Smooth muscle cell (in vitro differentiated cells): ENCODE results near the gene NAIF1. TPM values are rescaled to one million over a fixed set of nuclear protein-coding genes. Genes with fewer than 3 reads are reported as not detected.

Experiments used
- DNase-seq: peaks from one replicate; lab custom pipeline; 2025; ENCODE audit not compliant: unreplicated experiment; lab: John Stamatoyannopoulos, UW
- H2AFZ ChIP-seq: fragments of 200-600 bp; sonication (generic); 2 replicates; pipeline ENCODE4 v1.6.0; 2016; ENCODE audit warnings: antibody characterized with exemption, low read depth, mild to moderate bottlenecking
- H3F3A ChIP-seq: fragments of 200-600 bp; sonication (generic); 2 replicates; pipeline ENCODE4 v1.6.0; 2017; ENCODE audit warnings: antibody characterized with exemption, low read depth
- H3K27ac ChIP-seq: fragments of 200-600 bp; sonication (generic); 2 replicates; pipeline ENCODE4 v1.5.1; 2016; ENCODE audit warnings: low read depth, mild to moderate bottlenecking
- H3K27me3 ChIP-seq: fragments of 200-600 bp; sonication (generic); 2 replicates; pipeline ENCODE4 v1.6.1; 2016; ENCODE audit warnings: low read depth, mild to moderate bottlenecking
- H3K36me3 ChIP-seq: fragments of 200-600 bp; sonication (generic); 2 replicates; pipeline ENCODE4 v1.5.1; 2016; ENCODE audit warnings: low read depth
- H3K4me1 ChIP-seq: fragments of 200-600 bp; sonication (generic); 2 replicates; pipeline ENCODE4 v1.5.1; 2016; ENCODE audit warnings: low read depth
- H3K4me2 ChIP-seq: fragments of 200-600 bp; sonication (generic); 2 replicates; pipeline ENCODE4 v1.6.0; 2016; ENCODE audit warnings: mild to moderate bottlenecking
- H3K4me3 ChIP-seq: fragments of 200-600 bp; sonication (generic); 2 replicates; pipeline ENCODE4 v1.5.1; 2016; ENCODE audit warnings: mild to moderate bottlenecking
- H3K79me2 ChIP-seq: fragments of 200-600 bp; sonication (generic); 2 replicates; pipeline ENCODE4 v1.6.0; 2016; ENCODE audit warnings: low read depth, mild to moderate bottlenecking
- H3K9ac ChIP-seq: fragments of 200-600 bp; sonication (generic); 2 replicates; pipeline ENCODE4 v1.6.0; 2016; ENCODE audit warnings: low read depth
- H3K9me3 ChIP-seq: fragments of 200-600 bp; sonication (generic); replicated peaks from 2 replicates; pipeline ENCODE4 v1.5.1; 2016; ENCODE audit warnings: low read depth
- H4K20me1 ChIP-seq: fragments of 200-600 bp; sonication (generic); 2 replicates; pipeline ENCODE4 v1.6.0; 2016; ENCODE audit warnings: low read depth
- CTCF ChIP-seq: fragments of 200-600 bp; sonication (generic); IDR thresholded peaks from 2 replicates; pipeline ENCODE4 v1.5.1; 2017; ENCODE audit warnings: borderline replicate concordance, mild to moderate bottlenecking, antibody characterized with exemption; ENCODE audit not compliant: insufficient read depth, poor library complexity, severe bottlenecking
- WGBS: methylation state at CpG from one replicate; pipeline ENCODE4 v1.1.7; 2016; ENCODE audit warnings: low lambda C conversion rate; 5-methylcytosine and 5-hydroxymethylcytosine counted together
- polyA plus RNA-seq: library from polyadenylated mRNA; unstranded; fragments of >200 nt; fragmentation: Nextera tagmentation; extraction: Ambion mirVana; gene quantifications from 2 replicates; pipeline ENCODE4 v1.2.1, GENCODE V29; 2016
- total RNA-seq: library from RNA; depleted of rRNA; stranded (reverse); fragments of >200 nt; gene quantifications from 2 replicates; pipeline ENCODE4 v1.2.3, GENCODE V29; 2014

The NAIF1 gene
- total and polyA plus RNA-seq, 2 experiments from 2014 or later: 3.8 to 6.7 TPM

- H2AFZ ChIP-seq: no peak overlapping the region
- H3K27ac ChIP-seq: no peak overlapping the region
- no peak for DNase-seq
- H4K20me1 ChIP-seq: peaks cover 15% of the 10 kb centered on the region
- no peak overlapping the region for H3K9ac ChIP-seq
- no peak overlapping the region for H3K4me2 ChIP-seq
- H3K4me1 ChIP-seq: peaks cover 14% of the 10 kb centered on the region
- no peak for TF ChIP-seq CTCF
- WGBS: 85% methylated on average over 8 of the region's 8 CpGs
- no peaks in the 10 kb centered on the region for H3K36me3 ChIP-seq
- H3K9me3 ChIP-seq: no peaks in the 10 kb centered on the region
- peaks cover 12% of the 10 kb centered on the region for H3F3A ChIP-seq
- H3K27me3 ChIP-seq: no peaks in the 10 kb centered on the region
- no peak overlapping the region for H3K4me3 ChIP-seq
- peaks cover 20% of the 10 kb centered on the region for H3K79me2 ChIP-seq
These were observed 36.5 kb upstream of the NAIF1 start for GRCh38 chr9:128103589-128103962.

- no peak overlapping the region for H3K4me3 ChIP-seq
- no peak overlapping the region for H3K27ac ChIP-seq
- TF ChIP-seq CTCF: no peak
- no peaks in the 10 kb centered on the region for H3K36me3 ChIP-seq
- no peak overlapping the region for H3K9ac ChIP-seq
- 95% methylated on average over 23 of the region's 23 CpGs for WGBS
- no peaks in the 10 kb centered on the region for H3K9me3 ChIP-seq
- H3K27me3 ChIP-seq: no peaks in the 10 kb centered on the region
- peaks cover 12% of the 10 kb centered on the region for H3F3A ChIP-seq
- H3K79me2 ChIP-seq: peaks cover 20% of the 10 kb centered on the region
- no peak for DNase-seq
- H3K4me1 ChIP-seq: peaks cover 14% of the 10 kb centered on the region
- H3K4me2 ChIP-seq: no peak overlapping the region
- no peak overlapping the region for H2AFZ ChIP-seq
- H4K20me1 ChIP-seq: peaks cover 15% of the 10 kb centered on the region
These were observed 35.9 kb upstream of the NAIF1 start for GRCh38 chr9:128102861-128103588.

GRCh38 chr9:128102196-128102595 is 35.1 kb upstream of the NAIF1 start:
- 93% methylated on average over 11 of the region's 13 CpGs for WGBS
- Histone ChIP-seq H3K27me3 (no peaks in the 10 kb centered on the region), H3K27ac (no peak overlapping the region), H2AFZ (no peak overlapping the region), H3K9ac (no peak overlapping the region), H3K4me1 (peaks cover 20% of the 10 kb centered on the region), H3K4me2 (no peak overlapping the region), H3K9me3 (no peaks in the 10 kb centered on the region), H3K36me3 (no peaks in the 10 kb centered on the region), H3K79me2 (peaks cover 20% of the 10 kb centered on the region), H3K4me3 (no peak overlapping the region), H4K20me1 (peaks cover 15% of the 10 kb centered on the region), H3F3A (peaks cover 12% of the 10 kb centered on the region)
- DNase-seq: no peak
- no peak for TF ChIP-seq CTCF

- Histone ChIP-seq H3K4me1 (peaks cover 20% of the 10 kb centered on the region), H3F3A (peaks cover 12% of the 10 kb centered on the region), H3K27me3 (no peaks in the 10 kb centered on the region), H3K27ac (no peak overlapping the region), H3K4me3 (no peak overlapping the region), H2AFZ (no peak overlapping the region), H4K20me1 (peaks cover 15% of the 10 kb centered on the region), H3K9ac (no peak overlapping the region), H3K9me3 (no peaks in the 10 kb centered on the region), H3K36me3 (no peaks in the 10 kb centered on the region), H3K79me2 (peaks cover 25% of the 10 kb centered on the region), H3K4me2 (no peak overlapping the region)
- TF ChIP-seq CTCF: no peak
- WGBS: 97% methylated on average over 18 of the region's 20 CpGs
- no peak for DNase-seq
These were observed 34.6 kb upstream of the NAIF1 start for GRCh38 chr9:128101690-128102089.
